ENCODE measurements around the gene RAB1A. TPM values are rescaled to one million over a fixed set of nuclear protein-coding genes. Genes with fewer than 3 reads are reported as not detected.
A peak's percentile ranks its signal among the peaks of the same experiment; 100 is the strongest.

RAB1A gene
- total RNA-seq, 4 donors from 2014 or later, result 78.5 to 153 (median 103) TPM

DNA sequence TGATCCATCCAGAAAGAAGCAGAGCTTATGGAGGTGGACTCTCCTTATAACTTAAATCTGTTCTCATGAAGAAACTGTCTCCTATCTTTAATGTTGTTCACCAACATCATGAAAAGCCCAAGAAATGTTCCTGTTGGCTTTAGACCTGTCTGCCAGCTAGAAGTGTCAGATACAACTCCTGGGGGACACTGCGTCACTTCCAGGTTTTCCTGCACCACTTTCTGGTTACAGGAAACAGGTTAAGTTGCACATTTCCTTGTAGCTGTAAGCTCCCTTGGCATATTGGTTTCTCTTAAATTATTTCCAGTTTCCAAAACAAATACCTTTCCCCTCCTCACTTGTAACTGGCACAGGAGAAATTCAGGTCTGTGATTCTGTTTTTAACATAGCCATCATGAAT, 70.8 kb downstream of the RAB1A start:
- H3K4me3 ChIP-seq, result no peak overlapping the region
- intact Hi-C loops (cut with DNase I; ENCODE audit: low total_unique reads), result no loop called here
- peaks cover 0 to 10% of the 10 kb centered on the region in 2 donors for H3K4me1 ChIP-seq
- no peak for TF ChIP-seq POLR2A (IDR thresholded peaks at IDR 0.05)
- TF ChIP-seq, protein P1, sequence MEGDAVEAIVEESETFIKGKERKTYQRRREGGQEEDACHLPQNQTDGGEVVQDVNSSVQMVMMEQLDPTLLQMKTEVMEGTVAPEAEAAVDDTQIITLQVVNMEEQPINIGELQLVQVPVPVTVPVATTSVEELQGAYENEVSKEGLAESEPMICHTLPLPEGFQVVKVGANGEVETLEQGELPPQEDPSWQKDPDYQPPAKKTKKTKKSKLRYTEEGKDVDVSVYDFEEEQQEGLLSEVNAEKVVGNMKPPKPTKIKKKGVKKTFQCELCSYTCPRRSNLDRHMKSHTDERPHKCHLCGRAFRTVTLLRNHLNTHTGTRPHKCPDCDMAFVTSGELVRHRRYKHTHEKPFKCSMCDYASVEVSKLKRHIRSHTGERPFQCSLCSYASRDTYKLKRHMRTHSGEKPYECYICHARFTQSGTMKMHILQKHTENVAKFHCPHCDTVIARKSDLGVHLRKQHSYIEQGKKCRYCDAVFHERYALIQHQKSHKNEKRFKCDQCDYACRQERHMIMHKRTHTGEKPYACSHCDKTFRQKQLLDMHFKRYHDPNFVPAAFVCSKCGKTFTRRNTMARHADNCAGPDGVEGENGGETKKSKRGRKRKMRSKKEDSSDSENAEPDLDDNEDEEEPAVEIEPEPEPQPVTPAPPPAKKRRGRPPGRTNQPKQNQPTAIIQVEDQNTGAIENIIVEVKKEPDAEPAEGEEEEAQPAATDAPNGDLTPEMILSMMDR (IDR thresholded peaks at IDR 0.05), result no peak
- H3K27ac ChIP-seq, result peak overlapping the region; percentile 88 to 95
- H3K9me3 ChIP-seq, result no peaks in the 10 kb centered on the region
- no peaks in the 10 kb centered on the region for H3K36me3 ChIP-seq
- H3K27me3 ChIP-seq, result no peaks in the 10 kb centered on the region
- DNase-seq, result peak in 1 of 2 donors; percentile 64

DNA sequence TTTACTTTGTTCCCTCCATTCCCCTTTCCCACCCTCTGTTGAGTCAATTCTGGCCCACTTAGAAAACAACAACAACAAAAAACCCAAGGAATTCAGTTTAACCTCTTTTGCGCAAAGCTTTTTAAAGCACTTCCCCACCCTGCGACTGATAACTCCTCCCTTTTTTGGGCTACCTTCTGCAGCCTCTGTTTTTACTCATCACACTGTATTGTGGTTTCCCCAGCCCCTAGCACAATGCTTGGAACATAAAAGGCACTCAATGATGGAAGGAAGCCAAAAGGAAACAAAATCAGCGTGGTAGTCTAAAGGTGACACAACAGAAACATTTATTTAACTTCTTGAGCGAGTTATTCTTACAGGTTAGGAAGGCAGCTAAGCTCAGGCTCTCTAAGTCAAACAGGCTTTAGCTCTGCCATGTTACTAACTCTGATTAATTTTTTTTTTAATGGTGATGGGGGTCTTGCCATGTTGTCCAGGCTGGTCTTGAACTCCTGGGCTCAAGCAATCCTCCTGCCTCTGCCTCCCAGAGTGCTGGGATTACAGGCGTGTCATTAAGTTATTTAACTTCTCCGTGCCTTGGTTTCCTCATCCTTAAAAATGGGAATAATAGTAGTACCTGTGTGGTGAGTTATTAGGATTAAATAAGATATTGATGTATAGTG, 72.4 kb downstream of the RAB1A start:
- Histone ChIP-seq H3K4me3 (peak overlapping the region; percentile 67 to 88), H3K4me1 (peaks cover 0 to 10% of the 10 kb centered on the region in 2 donors), H3K36me3 (no peaks in the 10 kb centered on the region), H3K27me3 (no peaks in the 10 kb centered on the region), H3K27ac (peak overlapping the region; percentile 88 to 95), H3K9me3 (no peaks in the 10 kb centered on the region)
- intact Hi-C loops (cut with DNase I; ENCODE audit: low total_unique reads), result no loop called here
- no peak for DNase-seq
- TF ChIP-seq POLR2A (IDR thresholded peaks at IDR 0.05), result no peak
- TF ChIP-seq, protein P1 (IDR thresholded peaks at IDR 0.05), result no peak

DNA sequence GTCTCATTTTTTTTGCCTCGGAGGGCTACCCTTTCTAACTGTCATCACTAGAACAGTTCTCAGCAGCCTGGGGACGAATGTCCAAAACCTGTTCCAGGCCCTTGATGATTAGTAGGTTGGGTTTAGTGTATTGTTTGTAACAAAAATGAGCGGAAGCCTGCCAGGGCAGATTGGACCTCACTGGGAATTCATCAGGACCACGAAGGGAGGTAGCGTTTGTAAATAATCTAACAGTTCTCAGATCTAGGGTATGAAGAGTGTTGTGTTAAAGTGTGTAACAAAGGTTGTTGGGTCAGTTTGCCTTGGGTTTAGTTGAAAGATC, 72.9 kb downstream of the RAB1A start:
- TF ChIP-seq, protein P1 (IDR thresholded peaks at IDR 0.05), result no peak
- TF ChIP-seq POLR2A (IDR thresholded peaks at IDR 0.05), result no peak
- intact Hi-C loops (cut with DNase I; ENCODE audit: low total_unique reads), result no loop called here
- no peak for DNase-seq
- H3K36me3 ChIP-seq, result no peaks in the 10 kb centered on the region
- peaks cover 0 to 10% of the 10 kb centered on the region in 2 donors for H3K4me1 ChIP-seq
- H3K4me3 ChIP-seq, result peak overlapping the region; percentile 67 to 88
- H3K27ac ChIP-seq, result peak overlapping the region; percentile 88 to 95
- no peaks in the 10 kb centered on the region for H3K27me3 ChIP-seq
- no peaks in the 10 kb centered on the region for H3K9me3 ChIP-seq

DNA sequence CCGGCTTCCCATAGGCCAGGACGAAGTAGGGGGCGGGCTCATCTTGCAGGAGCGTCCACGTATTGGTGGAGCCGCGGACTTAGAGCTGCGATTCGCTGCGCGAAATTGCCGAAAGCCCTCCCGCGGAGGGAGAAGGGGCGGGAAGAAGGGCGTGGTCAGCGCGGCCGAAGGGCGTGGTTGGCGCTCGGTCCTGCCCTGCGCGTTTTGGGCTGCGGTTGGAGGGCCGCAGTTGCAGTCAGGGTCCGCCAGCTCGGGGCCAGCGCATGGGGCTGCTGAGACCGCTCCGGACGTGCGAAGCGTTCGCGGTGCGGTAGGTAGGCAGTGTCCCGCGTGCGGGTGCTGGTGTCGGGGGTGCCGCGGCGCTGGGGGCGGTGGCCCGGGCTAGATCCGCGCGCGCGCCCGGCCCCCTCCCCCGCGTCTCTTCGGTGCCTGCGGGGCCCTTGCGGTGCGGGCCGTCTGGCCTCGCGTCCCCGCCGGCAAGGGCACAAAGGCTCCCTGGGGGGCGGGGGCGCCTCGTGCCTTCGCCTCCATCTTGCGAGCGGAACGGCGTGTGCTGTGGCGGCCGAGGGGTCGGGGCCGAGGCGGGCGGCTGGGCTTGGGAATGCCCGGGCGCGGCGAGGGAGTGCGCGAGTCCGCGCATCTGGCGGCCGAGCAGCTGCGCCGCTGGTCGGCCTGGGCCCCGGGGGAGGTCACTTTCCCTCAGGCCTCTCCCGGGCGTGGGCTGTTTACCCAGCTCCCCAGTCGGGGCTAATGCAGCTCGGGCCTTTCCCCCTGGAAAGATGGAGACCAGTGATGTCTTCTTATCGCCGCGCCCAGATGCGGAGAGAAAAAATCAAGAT, 73.5 kb downstream of the RAB1A start, which contains the start of gene CEP68:
TSS of gene CEP68 (plus strand) at position 202 of the 839 bp plus-strand sequence. CDS start 13,029 bp downstream, outside the sequence.
- H3K27me3 ChIP-seq, result no peaks in the 10 kb centered on the region
- intact Hi-C loops (cut with DNase I; ENCODE audit: low total_unique reads), result no loop called here
- H3K4me1 ChIP-seq, result peaks cover 0 to 10% of the 10 kb centered on the region in 2 donors
- no peaks in the 10 kb centered on the region for H3K36me3 ChIP-seq
- no peaks in the 10 kb centered on the region for H3K9me3 ChIP-seq
- peak within 1 kb of the TSS; percentile 67 to 88 for H3K4me3 ChIP-seq
- TF ChIP-seq, protein P1 (IDR thresholded peaks at IDR 0.05), result peak in 2 of 4 experiments; percentile 3 to 51
- TF ChIP-seq POLR2A (IDR thresholded peaks at IDR 0.05), result peak; percentile 95 to 96
- peak; percentile 97 for DNase-seq
- H3K27ac ChIP-seq, result peak within 1 kb of the TSS; percentile 88 to 95

Measured in uterus (tissue), 4 donors.